Measurements from ENCODE around the gene ABHD5.

The ABHD5 gene

DNA sequence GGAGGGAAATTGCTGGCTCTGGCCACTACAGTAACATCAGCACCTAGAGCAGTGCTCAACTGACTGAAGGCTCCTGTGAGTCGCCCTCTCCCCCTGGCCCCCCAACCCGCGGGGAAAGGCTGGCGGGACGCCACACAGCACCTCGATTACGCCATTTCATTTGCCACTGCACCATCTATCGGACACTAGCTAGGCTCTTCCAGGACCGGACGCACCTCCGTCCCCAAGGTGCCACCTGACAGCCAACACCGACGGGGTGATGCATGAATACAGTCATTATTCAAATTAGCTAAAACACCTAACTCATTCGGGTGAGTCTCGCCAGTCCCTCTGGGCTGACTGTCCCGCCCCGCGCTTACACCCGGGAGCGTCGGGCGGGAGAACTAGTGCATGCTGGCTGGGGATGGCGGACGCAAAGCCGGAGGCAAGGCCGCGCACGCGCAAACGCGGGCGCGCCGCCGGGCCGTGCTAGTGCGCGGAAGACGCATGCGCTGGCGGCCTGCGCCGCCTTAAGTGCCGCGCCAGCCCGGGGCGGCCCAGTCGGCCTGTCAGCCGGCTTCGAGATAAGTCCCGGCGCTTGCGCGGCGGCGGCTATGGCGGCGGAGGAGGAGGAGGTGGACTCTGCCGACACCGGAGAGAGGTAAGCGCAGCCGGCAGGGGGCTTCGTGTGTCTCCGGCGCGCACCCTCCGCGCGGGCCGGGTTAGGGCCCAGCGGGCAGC lies at the start of gene ABHD5:
Gene ABHD5, plus strand, starts transcription at position 539 of the 720 bp plus-strand sequence. Its CDS starts 55 bp downstream, at position 594.
- TF ChIP-seq, protein P1, sequence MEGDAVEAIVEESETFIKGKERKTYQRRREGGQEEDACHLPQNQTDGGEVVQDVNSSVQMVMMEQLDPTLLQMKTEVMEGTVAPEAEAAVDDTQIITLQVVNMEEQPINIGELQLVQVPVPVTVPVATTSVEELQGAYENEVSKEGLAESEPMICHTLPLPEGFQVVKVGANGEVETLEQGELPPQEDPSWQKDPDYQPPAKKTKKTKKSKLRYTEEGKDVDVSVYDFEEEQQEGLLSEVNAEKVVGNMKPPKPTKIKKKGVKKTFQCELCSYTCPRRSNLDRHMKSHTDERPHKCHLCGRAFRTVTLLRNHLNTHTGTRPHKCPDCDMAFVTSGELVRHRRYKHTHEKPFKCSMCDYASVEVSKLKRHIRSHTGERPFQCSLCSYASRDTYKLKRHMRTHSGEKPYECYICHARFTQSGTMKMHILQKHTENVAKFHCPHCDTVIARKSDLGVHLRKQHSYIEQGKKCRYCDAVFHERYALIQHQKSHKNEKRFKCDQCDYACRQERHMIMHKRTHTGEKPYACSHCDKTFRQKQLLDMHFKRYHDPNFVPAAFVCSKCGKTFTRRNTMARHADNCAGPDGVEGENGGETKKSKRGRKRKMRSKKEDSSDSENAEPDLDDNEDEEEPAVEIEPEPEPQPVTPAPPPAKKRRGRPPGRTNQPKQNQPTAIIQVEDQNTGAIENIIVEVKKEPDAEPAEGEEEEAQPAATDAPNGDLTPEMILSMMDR (IDR thresholded peaks at IDR 0.05) = no peak
- peak within 1 kb of the TSS; percentile 89 to 93 for H3K27ac ChIP-seq
- DNase-seq (ENCODE audit: low spot score) = peak; percentile 89
- H3K4me3 ChIP-seq = peak within 1 kb of the TSS; percentile 99

DNA sequence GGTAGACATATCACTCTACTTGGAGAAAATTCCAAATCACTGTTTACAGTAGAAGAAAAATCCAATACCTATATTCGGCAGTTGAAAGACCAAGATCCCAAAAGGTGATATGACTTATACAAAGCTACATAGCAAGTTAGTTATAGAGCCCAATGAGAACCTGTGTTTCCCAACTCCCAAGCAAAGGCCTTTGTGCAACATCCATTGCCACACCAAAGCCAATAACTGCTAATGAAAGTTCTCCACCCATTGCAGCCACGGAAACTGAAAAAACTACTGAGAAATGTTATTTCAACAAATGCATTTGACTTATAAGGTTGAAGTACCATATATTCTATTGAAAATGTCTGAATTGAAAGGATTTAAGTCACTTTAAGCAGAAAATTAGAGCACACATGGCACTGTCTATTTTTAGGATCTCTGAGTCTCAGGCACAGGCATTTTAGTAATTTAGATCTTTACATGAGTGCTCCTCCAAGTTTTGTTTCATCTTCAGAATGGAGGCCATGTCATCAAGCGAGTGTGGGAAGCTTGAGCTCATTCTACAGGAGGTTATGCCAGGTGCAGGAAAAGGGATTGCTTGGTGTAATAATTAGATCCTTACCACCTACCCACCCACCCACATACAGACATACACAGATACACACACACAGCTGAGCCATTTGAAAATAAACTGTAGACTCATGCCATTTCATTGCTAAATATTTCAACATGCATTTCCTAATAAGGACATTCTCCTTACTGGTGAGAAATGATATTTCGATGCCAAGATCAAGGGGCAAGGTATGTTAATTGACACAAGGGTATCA lies 49.2 kb upstream of the ABHD5 start:
- TF ChIP-seq, protein P1 (IDR thresholded peaks at IDR 0.05) = no peak
- Histone ChIP-seq H3K27ac (peak overlapping the region in 1 of 2 donors; percentile 24), H3K4me3 (no peak overlapping the region)
- no peak for DNase-seq (ENCODE audit: low spot score)

DNA sequence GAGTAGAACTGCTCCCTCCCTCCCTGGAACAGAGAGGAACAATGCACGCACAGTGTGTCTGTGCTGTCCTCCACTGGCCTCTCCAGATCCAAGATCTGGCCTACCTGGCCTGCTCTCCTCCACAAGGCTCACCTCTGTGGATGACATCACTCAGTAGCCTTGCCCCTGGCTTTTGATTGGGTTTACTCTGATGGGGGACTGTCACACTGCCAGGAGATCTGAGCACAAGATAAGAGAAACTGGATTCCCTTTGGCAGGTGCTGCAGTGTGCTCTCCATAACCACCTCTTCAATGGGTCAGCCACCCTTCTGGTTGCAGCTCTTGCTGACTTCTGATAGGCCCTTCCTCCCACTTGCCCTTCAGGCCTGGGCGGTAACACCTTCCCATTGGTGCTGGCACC lies 46.3 kb upstream of the ABHD5 start:
- no peak overlapping the region for H3K4me3 ChIP-seq
- TF ChIP-seq, protein P1 (IDR thresholded peaks at IDR 0.05) = no peak
- DNase-seq (ENCODE audit: low spot score) = no peak
- H3K27ac ChIP-seq = no peak overlapping the region

DNA sequence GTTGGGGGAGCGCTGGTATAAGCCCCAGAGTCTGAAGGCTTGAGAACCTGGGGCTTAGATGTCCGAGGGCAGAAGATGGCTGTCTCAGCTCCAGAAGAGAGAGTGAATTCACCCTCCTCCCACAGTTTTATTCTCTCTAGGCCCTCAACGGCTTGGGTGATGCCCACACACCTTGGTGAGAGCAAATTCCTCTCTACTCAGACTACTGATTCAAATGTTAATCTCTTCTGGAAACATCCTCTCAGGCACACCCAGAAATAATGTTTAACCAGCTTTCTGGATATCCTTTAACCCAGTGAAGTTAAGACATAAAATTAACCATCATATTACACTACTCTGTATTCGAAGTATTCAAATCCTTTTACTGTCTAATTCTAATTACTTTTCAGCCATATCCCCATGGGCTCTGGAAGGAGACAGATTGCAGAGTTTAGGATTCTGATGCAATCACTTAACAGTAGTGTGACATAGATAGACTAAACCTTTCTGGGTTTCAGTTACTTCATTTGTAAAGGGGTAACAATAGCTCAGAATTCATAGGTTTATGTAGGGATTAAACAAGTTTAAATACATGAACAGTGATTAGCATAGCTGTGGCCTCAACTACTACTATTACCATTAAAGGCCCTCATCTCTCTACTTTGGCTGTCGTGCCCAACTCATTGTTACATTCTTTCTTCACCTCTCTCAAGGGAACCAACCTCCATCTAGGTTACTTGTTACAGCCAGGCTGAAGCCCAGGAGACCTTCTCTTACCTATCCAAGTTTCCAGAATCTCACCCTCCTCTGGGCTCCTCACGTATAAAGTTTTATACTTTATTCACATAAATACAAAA lies 43.2 kb upstream of the ABHD5 start:
- H3K27ac ChIP-seq = no peak overlapping the region
- H3K4me3 ChIP-seq = no peak overlapping the region
- TF ChIP-seq, protein P1 (IDR thresholded peaks at IDR 0.05) = no peak
- DNase-seq (ENCODE audit: low spot score) = no peak

DNA sequence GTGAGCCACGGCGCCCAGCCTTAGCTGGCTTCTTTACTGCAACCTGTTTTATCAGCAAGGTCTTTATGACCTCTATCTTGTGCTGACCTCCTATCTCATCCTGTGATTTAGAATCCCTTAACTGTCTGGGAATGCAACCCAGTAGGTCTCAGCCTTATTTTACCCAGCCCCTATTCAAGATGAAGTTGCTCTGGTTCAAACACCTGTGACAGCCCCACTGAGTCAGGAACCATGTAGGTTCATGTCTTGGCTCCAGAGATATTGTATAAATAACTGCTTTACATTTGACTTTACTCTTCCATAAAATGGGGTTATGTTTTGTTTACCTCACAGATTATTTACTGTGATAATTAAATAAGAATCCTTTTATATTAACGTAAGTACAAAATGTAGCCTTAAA lies 41.8 kb upstream of the ABHD5 start:
- no peak for DNase-seq (ENCODE audit: low spot score)
- TF ChIP-seq, protein P1 (IDR thresholded peaks at IDR 0.05) = no peak
- H3K27ac ChIP-seq = no peak overlapping the region
- H3K4me3 ChIP-seq = no peak overlapping the region

DNA sequence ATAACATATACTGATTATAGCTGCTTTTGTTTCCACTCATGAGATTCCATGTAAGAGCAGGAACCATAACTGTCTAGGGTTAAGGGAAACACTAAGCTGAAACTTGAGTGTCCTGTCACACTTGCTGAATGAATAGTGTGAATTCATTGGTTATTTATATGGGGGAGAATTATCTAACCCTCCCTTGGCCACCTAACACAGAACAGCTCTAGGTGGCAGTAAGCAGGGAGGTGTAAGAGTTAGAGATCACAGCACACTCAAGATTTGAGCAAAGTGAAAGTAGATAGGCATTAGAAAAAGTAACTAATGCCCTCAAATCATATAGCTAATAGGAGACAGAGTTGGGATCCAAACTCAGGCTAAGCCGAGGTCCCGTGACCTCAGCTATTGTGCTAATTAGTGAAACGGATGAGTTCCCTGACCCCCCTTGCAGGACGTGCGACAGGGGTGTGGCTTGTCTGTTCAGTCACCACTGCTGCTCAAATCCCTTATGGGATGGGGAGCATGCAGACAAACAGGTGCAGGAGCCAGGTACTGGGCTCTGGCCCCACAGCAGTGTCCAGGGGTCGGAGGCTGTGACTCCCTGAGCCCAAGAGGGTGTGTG lies 41.3 kb upstream of the ABHD5 start:
- no peak overlapping the region for H3K27ac ChIP-seq
- no peak for DNase-seq (ENCODE audit: low spot score)
- TF ChIP-seq, protein P1 (IDR thresholded peaks at IDR 0.05) = no peak
- no peak overlapping the region for H3K4me3 ChIP-seq

Data from coronary artery (tissue), 2 donors.